ENCODE data around the gene MAP7D1. TPM values are rescaled to one million over a fixed set of nuclear protein-coding genes. Genes with fewer than 3 reads are reported as not detected.

MAP7D1 gene
- total RNA-seq, result 123 TPM

DNA sequence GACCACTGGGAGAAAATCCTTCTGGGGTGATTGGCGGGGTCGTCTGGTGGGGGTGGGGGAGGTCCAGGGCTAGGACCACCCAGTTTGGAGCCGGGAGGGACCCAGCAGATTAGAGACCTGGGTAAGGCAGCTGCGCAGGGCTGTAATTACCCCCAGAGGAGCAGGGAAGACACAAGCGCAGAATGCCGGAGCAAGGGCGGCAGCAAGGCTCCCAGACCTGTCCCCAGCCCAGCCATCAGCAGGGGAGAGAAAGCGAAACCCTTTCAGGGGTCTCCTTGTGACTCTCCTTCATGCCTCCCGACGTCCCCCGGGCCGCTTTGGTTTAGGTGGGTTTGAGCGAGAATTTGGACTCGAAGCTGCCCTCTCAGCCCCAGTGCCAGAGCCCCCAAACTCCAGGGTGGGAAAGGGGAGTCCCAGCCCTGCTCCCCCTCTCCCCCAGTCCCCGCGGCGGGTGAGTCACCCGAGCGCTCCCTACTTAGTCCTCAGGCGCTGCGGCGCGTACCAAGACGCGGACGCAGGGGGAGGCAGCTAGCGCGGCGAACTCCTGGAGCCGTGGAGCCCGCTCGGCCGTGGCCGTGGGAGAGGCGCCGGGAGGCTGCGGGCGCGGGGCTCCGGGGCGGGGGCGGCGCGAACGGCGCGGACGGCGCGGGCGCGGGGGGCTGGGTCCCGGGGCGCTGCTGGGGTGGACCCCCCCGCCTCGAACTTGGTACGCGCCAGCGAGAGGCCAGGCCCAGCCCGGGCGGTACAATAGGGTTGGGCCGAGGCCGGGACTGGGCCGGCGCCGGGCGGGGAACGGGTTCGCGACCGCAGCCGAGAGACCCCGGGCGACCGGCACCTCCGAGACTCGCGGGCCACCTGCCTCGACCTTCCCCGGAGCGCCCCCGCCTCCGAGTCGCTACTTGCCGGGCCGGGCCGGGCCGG lies at the start of gene MAP7D1:
Gene MAP7D1, plus strand, starts transcription at position 753 of the 921 bp plus-strand sequence. CDS start 258 bp downstream, outside the sequence.
- ATAC-seq, result peak; percentile 78
- intact Hi-C loops (cut with DNase I), result no loop called here
- peak; percentile 93 for DNase-seq (ENCODE audit: low spot score)

DNA sequence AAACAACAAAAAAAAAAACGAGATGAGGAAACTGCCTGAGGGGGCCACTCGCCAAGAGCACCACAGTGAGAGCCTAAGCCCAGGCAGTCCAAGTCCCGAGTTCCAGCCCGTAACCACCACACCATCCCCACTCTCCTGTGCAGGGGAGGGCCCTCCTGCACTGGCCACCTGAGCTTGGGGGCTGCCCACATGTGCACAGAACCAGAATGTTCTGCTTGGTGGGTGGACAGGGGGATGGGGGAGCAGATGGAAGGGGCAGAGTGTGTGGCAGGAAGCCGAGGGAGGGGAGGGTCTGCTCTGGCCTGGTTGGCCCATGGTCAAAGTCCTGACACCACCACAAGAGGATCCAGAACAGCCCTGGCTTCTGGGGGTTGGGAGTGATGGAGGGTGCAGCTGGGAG lies 49.7 kb upstream of the MAP7D1 start:
- intact Hi-C loops (cut with DNase I), result no loop called here
- ATAC-seq, result no peak

DNA sequence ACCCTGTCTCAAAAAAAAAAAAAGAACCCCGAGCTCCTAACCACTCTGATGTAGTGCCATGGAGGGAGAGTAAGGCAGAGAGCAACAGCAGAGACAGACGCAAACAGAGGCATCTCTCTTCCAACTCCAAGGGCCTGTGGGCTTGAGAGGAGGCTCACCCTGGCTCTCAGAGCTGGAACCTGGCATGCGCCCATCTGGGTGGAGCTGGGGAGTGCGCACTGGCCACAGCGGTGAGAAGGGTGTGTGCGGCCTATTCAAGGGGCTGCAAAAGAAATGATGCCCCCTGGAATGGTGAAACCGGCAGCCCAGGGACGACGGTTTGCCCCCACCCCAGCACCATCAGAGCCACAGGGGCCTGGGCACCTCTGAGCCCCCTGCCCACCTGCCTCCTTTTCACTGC lies 48.6 kb upstream of the MAP7D1 start:
- peak; percentile 87 for ATAC-seq
- DNase-seq (ENCODE audit: low spot score), result peak; percentile 83
- intact Hi-C loops (cut with DNase I), result no loop called here

More for the DNA sequence above, 49.7 kb upstream of the MAP7D1 start:
- DNase-seq (ENCODE audit: low spot score), result no peak

DNA sequence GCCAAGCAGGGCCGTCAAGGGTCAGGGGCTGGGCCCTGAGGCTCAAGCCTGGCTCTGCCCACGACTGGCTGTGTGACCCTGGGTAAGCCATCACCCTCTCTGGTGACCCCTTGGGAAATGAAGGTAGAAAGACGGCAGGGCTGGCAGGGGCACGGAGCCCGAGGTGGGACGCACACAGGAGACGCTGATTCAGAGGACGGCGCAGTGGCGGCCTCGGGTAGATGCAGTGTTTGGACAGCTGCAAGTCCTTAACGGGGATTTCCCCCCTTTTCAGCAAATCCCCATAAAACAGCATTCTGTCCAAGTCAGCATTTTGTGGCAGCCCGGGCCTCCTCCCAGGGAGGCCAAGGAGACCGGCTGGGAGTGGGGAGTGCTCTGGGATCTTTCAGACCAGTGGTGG lies 47.6 kb upstream of the MAP7D1 start:
- intact Hi-C loops (cut with DNase I), result no loop called here
- ATAC-seq (peak; percentile 74), DNase-seq (ENCODE audit: low spot score) (peak; percentile 59)

DNA sequence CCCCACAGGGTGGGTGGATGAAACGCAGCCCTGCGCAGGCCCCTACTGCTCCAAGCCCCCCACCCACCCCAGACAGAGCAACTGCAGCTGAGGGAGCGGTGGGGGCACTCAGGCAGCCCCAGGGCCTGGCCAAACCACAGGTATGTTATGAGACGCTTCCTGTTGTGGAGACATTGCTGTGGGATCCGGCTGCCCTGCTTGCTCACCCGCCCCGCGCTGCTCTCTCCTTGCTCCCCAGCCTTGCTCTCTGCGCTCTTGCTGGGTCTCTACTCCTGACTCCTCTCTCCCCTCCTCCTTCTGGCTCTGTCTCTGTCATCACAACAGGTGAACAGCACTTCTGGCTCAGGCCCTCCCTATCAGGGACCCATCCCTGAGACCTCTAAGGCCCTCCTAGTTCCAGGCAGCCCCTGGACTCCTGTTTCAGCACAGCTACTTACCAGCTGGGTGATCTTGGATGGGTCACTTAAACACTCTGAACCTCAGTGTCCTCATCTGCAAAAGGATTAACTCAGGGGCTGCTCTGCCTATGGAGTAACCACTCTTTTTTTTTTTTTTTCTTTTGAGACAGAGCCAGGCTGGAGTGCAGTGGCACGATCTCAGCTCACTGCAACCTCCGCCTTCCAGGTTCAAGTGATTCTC lies 46.8 kb upstream of the MAP7D1 start:
- ATAC-seq (peak; percentile 81), DNase-seq (ENCODE audit: low spot score) (no peak)
- intact Hi-C loops (cut with DNase I), result no loop called here

DNA sequence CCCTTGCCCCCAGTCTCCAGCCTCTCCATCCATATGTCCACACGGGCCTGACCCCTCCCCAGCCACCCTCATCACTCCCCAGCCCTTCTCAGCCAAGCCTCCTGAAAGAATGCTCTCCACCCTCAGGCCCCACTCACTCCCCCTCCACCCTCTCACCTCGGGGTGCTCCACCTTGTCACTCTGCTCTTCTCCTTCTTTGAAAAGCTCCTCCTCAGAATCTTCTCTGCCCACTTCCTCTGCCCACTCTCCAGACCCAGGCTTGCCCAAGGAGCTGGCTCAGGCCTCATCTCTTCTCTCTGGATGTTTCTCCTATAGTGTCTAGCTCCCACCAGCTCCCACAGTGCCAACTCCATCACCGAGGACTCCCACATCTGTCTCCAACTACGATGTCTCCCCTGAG lies 44.8 kb upstream of the MAP7D1 start:
- ATAC-seq (no peak), DNase-seq (ENCODE audit: low spot score) (no peak)
- intact Hi-C loops (cut with DNase I), result no loop called here

DNA sequence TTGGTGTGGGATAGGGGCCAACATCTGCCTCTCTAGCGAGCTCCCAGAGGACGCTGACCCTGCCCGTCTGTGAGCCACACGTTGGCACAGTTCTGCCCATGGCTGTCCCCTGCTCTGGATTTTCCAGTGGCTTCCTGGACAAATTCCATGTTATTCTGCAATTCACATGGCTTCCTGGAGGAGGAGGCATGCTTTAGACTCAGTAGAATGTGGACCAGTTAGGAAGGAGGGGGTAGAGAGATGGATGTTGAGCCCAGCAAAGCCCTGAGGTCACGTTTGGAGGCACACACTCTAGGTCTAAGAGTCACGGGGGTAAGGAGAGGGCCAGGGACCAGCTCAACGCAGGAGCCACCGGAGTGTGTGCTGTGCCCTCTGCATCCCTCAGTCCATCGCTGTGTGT lies 43.1 kb upstream of the MAP7D1 start:
- ATAC-seq (no peak), DNase-seq (ENCODE audit: low spot score) (no peak)
- intact Hi-C loops (cut with DNase I), result no loop called here

DNA sequence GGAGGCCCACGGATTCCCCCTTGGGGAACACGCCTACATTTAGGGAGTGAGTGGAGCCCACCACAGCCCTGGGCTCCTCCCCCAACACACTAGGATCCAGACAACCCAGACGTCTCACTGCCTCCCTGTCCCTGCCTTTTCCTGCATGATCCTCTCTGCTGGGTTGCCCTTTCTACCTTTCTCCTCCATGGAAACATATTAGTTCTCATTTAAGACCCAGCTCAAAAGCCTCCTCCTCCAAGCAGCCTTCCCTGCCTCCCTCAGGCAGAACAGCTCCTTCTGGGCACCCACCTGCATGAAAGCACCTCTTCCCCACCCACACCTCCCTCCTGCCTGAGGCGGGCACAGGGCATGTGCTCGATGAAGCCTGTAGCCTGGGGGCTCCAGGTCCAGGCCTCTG lies 41.6 kb upstream of the MAP7D1 start:
- no peak for DNase-seq (ENCODE audit: low spot score)
- intact Hi-C loops (cut with DNase I), result no loop called here
- no peak for ATAC-seq

DNA sequence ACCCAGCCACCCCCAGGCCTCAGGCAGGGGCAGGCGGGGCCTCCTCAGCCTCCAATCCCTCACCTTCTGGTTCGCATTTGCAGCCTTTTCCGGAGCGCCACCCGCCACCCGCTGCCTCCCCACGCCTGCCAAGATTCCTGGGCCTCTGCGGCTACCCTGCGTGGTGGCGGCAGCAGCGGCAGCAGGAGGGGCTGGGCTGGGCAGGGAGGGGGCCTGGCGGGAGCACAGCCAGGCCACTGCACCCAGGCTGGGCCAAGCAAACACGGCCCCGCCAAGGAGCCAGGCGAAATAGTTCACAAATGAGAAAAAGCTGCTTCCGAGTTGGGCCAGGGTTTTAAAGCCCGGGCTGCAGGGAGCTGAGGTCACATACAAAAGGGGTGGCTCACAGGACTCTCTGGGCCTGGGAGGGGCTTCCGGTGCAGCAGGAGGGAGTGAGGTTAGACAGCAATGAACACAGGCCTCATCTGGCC lies 40.7 kb upstream of the MAP7D1 start:
- ATAC-seq, result peak; percentile 64
- no peak for DNase-seq (ENCODE audit: low spot score)
- intact Hi-C loops (cut with DNase I), result no loop called here

DNA sequence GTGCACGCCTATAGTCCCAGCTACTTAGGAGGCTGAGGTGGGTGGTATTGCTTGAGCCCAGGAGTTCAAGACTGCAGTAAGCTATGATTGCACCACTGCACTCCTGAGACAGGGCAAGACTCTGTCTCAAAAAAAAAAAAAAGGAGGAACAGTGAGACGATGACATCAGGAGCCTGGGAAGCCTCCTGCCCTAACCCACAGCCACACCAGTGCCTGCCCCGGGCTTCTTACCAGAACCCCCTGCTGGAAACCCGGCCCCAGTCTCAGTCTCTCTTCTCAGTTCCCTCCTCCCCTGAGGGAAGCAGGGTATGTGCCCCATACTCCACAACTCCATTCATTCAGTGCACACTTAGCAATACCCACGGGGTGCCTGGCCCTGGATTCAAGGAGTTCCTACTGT lies 40.0 kb upstream of the MAP7D1 start:
- ATAC-seq, result peak; percentile 65
- intact Hi-C loops (cut with DNase I), result no loop called here
- no peak for DNase-seq (ENCODE audit: low spot score)

DNA sequence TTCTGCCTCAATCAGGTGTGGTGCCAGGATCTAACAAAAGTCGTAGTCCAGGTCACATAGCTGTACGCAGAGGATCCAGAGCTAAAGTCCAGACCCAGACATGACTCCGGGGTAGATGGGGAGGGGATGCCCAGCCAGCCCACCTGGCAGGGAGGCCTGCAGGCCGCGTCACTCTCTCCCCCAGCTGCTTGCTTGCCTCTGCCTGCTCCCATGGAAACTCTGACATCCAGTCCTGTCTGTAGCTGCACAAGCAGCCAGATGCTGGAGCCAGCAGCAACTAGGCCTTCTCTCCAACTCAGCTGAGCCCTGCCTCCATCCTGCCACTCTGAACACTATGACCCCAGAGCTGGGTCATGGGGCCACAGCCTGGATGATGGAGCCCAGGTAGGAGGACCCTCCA lies 39.1 kb upstream of the MAP7D1 start:
- ATAC-seq (no peak), DNase-seq (ENCODE audit: low spot score) (no peak)
- intact Hi-C loops (cut with DNase I), result no loop called here

DNA sequence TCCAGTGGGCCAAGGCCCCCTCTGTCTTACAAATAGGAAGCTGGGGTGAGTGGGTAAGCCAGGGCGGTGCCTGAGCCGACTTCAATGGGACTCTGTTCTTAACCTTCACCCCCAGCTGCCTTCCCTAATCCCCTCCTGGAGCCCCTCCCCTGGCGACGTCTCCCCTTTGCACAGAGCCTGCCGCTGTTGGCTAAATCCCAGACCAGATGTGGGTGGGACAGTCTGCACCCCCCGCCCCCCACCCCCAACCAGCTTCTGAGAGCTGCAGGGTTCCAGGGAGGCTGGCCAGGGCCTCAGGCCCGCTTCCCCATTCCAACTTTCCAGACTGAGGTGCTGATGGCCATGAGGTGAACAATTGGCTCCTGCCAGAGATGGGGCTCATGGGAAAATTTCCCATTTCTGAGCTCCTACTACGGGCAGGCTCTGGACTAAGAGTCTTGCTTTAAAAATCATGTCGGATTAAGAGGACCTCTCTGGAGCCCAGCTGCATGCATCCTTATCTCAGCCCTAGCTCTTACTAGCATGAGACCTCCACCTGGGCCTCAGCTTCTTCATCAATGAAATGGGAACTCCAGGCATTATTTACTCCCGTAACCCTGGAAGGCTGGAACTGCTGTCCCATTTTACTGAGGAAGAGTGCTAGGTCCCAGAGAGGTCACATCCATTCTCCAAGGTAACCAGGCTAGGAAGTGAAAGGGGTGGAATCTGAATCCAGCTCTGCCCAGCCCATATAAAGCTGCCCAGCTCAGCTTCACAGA lies 37.3 kb upstream of the MAP7D1 start:
- DNase-seq (ENCODE audit: low spot score) (no peak), ATAC-seq (no peak)
- intact Hi-C loops (cut with DNase I), result no loop called here

DNA sequence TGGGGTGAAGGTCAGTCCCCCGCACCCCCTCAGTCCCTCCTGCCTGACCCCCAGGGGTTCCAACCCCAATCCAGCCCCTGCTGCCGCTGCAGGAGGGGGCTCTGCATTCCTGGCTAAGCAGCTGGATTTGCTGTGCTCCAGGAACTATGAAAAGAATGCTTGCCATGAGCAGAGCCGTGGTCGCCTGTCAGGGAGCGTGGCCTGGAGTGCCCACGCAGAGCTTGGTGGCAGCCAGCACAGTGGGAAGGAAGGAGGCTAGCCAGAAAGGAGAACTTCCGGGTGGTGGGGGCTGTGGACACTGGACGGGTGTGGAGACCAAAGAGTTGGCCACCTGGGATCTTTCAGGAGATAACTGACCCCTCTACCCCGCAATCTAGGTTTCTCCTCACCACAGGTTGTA lies 36.5 kb upstream of the MAP7D1 start:
- DNase-seq (ENCODE audit: low spot score) (no peak), ATAC-seq (no peak)
- intact Hi-C loops (cut with DNase I), result no loop called here

DNA sequence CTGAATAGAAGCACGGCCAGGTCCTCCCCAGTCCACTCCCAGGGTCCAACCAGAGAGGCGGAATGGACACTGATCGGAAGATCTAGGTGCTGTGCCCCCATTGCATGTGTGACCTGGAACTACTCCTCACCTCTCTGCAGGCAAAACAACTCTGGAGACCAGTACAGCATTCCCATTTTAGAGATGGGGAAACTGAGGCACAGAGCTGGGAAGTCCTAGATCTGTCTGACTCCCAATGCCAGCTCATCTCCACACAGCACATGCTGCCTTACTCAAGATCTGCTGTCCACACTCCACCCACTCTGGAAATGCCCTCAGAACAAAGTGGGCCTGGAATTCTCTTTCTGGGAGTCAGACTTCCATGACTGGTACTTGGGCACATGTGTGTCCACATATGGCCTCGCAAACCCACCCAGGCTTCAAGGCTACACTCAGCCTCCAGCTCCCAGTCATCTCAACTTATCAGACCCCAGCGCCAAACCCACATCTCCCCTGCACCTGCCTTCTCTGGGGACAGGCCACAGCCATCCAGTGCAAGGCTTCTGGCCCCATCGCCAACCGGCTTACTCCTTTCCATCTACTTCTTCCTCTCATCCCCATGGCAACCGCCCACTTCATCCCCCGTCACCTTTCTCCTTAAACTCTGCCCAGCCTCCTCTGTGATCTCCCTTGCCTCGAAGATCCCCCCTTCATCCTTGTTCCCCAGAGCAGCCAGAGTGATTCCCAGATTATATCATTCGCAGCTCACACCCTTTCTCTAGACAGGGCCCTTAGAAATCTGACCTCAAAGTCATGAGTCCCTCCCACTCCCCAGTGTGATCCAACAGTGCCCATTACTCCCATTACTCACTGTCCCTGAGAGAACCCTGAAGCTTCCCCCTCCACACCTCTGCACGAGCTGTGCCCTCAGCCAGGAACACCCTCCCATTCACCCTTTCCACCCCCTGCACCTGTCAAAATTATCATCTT lies 33.6 kb upstream of the MAP7D1 start:
- no peak for DNase-seq (ENCODE audit: low spot score)
- intact Hi-C loops (cut with DNase I), result no loop called here
- ATAC-seq, result no peak

DNA sequence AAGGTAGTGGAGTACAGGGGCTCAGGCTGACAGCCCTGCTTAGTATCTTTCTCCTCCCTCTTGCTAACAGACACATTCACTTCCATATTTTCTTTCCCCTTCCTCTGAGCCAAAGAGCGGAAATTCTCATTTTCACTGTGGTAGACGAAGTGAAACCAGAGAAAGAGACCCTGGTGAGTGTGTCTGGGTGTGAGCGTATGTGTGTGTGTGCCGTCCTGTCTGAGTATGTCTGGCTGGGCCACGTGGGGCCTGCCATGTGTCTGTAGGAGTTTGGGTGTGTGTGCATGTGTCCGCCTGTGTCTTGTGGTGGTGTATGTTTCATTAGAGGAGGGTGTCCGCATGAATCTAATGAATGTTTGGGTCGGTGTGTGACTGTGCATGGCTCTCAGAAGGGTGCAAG lies 32.6 kb upstream of the MAP7D1 start:
- intact Hi-C loops (cut with DNase I), result no loop called here
- DNase-seq (ENCODE audit: low spot score) (no peak), ATAC-seq (peak; percentile 57)

DNA sequence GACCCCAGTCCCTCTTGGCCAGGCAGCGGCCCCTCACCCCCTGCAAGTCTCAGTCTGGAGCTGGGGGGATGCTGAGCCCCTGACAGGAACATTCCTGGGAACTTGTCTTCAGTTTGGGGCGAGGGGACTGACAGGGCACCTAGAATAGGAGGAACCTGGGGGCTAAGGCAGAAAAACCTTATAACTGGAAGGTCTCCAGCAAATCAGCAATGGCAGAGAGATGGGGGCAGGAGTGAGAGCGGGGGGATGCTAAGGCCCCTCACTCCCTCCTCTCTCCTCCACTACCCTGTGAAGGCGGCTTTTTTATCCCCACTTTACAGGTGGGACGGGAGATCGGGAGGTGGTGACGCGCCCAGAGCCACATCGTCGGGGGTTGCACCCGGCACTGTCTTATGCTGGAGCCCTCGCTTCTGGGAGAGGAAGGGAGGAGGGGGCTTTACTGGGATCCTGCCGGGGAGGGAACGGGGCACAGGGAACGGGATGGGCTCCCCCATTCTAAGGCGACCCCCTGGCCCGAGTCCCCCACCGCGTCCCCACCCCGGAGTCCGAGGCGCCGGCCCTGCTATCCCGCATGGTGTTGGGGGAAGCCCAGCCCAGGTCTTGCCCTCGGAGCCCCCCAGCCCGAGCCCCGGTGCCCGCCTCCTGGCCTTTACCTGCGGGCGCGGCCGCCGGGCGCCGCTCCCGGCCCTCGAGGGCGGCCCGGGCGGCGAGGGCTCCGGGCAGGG lies 31.4 kb upstream of the MAP7D1 start:
- intact Hi-C loops (cut with DNase I), result no loop called here
- ATAC-seq (peak; percentile 6), DNase-seq (ENCODE audit: low spot score) (no peak)

DNA sequence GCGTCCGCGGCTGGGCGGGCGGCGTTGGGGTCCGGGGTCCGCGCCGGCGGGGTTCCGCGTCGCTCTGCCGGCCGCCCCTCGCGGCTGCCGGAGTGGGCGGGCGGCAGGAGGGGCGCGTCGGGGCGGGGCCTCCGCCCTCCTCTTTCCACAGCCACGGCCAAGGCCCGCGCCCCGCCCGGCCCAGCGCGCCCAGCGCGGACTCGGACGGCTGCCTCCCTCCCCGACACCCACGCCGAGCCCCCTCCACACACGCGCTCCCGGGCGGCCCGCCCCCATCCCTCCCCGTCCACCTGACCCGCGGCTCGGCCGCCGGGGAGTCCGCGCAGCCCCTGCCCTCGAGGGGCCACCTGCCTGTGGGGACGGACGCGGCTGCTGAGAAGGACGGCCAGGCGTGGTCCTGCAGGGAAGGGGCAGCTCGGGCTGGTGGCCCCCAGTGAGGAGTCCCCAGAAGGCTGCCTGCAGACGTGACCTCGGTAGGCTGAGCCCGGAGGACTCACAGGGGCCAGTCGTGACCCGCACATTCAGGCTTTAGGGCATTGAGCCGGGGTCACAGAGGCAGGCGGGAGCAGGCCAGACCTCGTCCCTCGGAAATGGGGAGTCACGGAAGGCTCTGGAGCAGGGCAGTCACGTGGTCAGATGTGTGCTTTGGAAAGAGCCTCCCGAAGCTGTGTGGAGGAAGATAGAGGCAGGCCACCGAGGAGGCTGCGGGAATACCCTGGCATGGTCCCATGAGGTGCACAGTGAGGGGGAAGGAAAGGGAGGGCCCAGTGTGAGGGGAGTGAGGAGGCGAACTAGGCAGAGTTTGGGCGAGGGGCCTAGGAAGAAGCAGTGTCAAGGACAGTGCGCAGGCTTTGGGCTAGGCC lies 30.6 kb upstream of the MAP7D1 start, which contains the start of gene COL8A2:
Gene COL8A2, minus strand, starts transcription at position 94 of the 863 bp plus-strand sequence. CDS start 24,980 bp downstream, outside the sequence.
- DNase-seq (ENCODE audit: low spot score) (peak; percentile 77), ATAC-seq (peak; percentile 61)
- intact Hi-C loops (cut with DNase I), result no loop called here
